Measurements from ENCODE around the gene OAT. TPM values are rescaled to one million over a fixed set of nuclear protein-coding genes. Genes with fewer than 3 reads are reported as not detected.
"Not testable (repeated sequence)": the region's sequence is repeated elsewhere in the genome, so short reads cannot be mapped to it uniquely, and the experiment has no call there.

Gene OAT
- total RNA-seq, 1 donor from 2014 or later: 54.2 TPM

DNA sequence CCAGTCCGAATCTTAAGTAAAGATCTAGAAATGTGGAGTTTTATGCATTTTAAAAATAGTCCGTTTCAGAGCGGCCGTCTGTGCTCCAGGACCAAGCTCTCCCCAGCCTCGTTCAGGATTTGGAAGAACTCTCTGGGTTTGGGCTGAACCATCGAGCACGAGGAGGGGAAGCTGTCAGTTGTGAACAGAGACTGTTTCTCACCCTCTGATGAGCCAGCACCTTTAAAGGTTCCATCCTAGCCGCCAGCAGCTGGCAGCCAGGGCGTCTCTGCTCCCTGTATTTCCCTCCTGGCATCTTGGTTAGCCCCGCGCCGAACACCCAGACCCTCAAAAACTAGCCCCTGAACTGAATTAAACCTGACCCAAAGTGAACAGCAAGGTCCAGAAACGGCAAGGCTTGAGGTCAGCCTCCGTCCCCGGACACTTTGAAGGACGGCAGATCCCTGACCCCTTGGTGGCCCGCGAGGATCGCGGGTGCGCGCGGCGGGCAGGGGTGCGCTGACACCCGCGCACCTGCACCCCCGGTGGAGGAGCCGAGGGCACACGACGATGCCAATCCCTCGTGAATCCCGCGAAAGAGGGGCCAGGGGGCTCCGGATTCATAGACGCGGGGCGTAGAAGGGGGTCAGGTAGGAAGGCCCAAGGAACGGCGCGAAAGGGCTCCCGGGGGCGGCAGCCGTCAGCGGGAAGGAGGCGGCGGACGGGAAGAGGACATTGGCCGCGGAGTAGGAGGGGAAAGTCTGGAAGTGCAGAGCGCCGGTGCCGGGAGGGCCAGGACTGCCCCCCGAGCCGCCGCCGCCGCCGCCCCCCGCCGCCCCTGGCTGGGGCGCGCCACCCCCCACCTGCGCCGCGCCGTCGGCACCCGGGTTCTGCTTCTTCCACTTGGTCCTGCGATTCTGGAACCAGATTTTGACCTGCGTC lies 28.4 kb upstream of the OAT start:
- ATAC-seq: no peak
- no peak overlapping the region for H3K4me3 ChIP-seq
- intact Hi-C loops (cut with DNase I): no loop called here

DNA sequence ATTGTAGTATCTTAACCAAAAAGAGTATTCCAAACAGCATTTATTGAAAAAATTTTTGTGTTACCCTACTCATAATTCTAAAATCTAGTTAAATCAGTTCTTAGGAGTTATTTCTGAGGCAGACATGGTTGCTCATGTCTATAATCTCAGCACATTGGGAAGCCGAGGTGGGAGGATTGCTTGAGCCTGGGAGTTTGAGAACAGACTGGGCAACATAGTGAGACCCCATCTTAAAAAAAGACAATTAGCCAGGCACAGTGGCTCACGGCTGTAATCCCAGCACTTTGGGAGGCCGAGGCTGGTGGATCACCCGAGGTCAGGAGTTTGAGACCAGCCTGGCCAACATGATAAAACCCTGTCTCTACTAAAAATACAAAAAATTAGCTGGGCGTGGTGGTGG lies 23.0 kb upstream of the OAT start:
- H3K27me3 ChIP-seq (ENCODE audit: low read depth): peaks cover 40% of the 10 kb centered on the region
- H3K4me1 ChIP-seq; H3K36me3 ChIP-seq; H3K4me3 ChIP-seq; H3K27ac ChIP-seq; ATAC-seq; DNase-seq; intact Hi-C loops (cut with DNase I); H3K9me3 ChIP-seq: not testable (repeated sequence)

More for the DNA sequence above, 28.4 kb upstream of the OAT start:
- Histone ChIP-seq H3K27me3 (ENCODE audit: low read depth) (peaks cover 93% of the 10 kb centered on the region), H3K27ac (no peak overlapping the region), H3K36me3 (no peaks in the 10 kb centered on the region), H3K4me1 (peaks cover 16% of the 10 kb centered on the region), H3K9me3 (no peaks in the 10 kb centered on the region)
- DNase-seq: no peak
- TF ChIP-seq, protein P1, sequence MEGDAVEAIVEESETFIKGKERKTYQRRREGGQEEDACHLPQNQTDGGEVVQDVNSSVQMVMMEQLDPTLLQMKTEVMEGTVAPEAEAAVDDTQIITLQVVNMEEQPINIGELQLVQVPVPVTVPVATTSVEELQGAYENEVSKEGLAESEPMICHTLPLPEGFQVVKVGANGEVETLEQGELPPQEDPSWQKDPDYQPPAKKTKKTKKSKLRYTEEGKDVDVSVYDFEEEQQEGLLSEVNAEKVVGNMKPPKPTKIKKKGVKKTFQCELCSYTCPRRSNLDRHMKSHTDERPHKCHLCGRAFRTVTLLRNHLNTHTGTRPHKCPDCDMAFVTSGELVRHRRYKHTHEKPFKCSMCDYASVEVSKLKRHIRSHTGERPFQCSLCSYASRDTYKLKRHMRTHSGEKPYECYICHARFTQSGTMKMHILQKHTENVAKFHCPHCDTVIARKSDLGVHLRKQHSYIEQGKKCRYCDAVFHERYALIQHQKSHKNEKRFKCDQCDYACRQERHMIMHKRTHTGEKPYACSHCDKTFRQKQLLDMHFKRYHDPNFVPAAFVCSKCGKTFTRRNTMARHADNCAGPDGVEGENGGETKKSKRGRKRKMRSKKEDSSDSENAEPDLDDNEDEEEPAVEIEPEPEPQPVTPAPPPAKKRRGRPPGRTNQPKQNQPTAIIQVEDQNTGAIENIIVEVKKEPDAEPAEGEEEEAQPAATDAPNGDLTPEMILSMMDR (IDR thresholded peaks at IDR 0.05): no peak

DNA sequence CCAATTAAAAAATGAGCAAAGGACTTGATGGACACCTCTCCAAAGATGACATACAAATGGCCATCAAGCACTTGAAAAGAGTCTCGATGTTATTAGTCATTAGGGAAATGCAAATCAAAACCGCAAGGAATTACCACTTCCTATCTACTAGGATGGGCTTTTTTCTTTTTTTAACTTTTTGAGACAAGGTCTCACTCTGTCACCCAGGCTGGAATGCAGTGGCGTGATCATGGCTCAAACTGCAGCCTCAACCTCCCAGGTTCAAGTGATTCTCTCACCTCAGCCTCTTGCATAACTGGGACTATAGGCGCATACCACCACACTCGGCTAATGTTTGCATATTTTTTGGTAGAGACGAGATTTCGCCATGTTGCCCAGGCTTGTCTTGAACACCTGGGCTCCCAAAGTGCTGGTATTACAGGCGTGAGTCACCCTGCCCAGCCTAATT lies 17.5 kb upstream of the OAT start:
- Histone ChIP-seq H3K27ac (no peak overlapping the region), H3K27me3 (ENCODE audit: low read depth) (peaks cover 3% of the 10 kb centered on the region), H3K9me3 (no peaks in the 10 kb centered on the region), H3K36me3 (no peaks in the 10 kb centered on the region), H3K4me1 (no peaks in the 10 kb centered on the region), H3K4me3 (no peak overlapping the region)
- no peak for ATAC-seq
- intact Hi-C loops (cut with DNase I): no loop called here
- DNase-seq: no peak
- TF ChIP-seq, protein P1 (IDR thresholded peaks at IDR 0.05): no peak

DNA sequence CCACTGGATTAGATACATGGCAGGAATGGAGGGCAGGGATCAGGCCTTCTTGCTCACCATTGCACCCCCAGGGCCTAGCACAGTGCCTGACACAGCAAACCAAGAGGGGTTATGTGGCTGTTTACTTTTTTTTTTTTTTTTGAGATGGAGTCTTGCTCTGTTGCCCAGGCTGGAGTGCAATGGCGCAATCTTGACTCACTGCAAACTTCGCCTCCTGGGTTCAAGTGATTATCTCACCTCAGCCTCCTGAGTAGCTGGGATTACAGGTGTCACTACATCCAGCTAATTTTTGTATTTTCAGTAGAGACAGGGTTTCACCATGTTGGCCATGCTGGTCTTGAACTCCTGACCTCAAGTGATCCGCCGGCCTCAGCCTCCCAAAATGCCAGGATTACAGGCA lies 17.0 kb upstream of the OAT start:
- H3K4me3 ChIP-seq; ATAC-seq; H3K4me1 ChIP-seq; H3K27me3 ChIP-seq (ENCODE audit: low read depth); H3K27ac ChIP-seq; intact Hi-C loops (cut with DNase I); H3K36me3 ChIP-seq; DNase-seq; H3K9me3 ChIP-seq: not testable (repeated sequence)

DNA sequence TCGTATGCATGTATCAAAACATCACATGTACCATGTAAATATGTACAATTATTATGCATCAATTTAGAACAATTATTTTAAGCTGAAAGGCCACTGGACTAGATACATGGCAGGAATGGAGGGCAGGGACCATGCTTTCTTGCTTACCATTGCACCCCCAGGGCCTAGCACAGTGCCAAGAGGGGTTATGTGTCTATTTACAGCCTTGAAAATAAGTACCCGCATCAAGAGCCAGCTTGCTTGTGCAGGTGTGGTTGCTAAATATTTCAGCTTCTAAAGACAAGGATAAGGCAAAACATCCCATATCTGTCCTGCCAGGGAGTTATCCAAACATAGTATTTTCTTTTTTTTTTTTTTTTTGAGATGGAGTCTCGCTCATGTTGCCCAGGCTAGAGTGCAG lies 14.7 kb upstream of the OAT start:
- DNase-seq (no peak), ATAC-seq (no peak)
- Histone ChIP-seq H3K27ac (no peak overlapping the region), H3K4me1 (no peaks in the 10 kb centered on the region), H3K27me3 (ENCODE audit: low read depth) (peaks cover 5% of the 10 kb centered on the region), H3K4me3 (no peak overlapping the region), H3K9me3 (no peaks in the 10 kb centered on the region), H3K36me3 (no peaks in the 10 kb centered on the region)
- TF ChIP-seq, protein P1 (IDR thresholded peaks at IDR 0.05): no peak
- intact Hi-C loops (cut with DNase I): no loop called here

DNA sequence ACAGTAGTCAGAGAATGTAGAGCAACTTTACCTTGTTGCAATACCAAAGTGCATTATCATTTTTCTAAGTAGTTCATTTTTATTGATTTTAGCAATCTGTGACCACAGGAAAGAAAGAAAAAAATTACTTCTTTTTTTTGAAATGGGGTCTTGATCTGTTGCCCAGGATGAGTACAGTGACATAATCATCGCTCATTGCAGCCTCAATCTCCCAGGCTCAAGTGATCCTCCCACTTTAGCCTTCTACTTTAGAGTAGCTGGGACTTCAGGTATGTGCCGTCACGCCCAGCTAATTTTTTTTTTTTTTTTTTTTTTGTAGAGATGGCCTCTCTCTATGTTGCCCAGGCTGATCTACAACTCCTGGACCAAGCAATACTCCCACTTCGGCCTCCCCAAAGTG lies 11.4 kb upstream of the OAT start:
- Histone ChIP-seq H3K27me3 (ENCODE audit: low read depth) (peaks cover 5% of the 10 kb centered on the region), H3K27ac (no peak overlapping the region), H3K4me3 (no peak overlapping the region), H3K9me3 (no peaks in the 10 kb centered on the region), H3K36me3 (no peaks in the 10 kb centered on the region), H3K4me1 (no peaks in the 10 kb centered on the region)
- ATAC-seq (no peak), DNase-seq (no peak)
- intact Hi-C loops (cut with DNase I): no loop called here
- TF ChIP-seq, protein P1 (IDR thresholded peaks at IDR 0.05): no peak
